Right lobe of liver (tissue), 6 donors: Measurements from ENCODE around the gene TFF2. TPM values are rescaled to one million over a fixed set of nuclear protein-coding genes. Genes with fewer than 3 reads are reported as not detected.

Experiments used
- ATAC-seq, 4 donors: fragments of 200-7000 bp; cut with Tn5 transposase; one replicate each; pipeline ENCODE4 v1.9.1; 2020; ENCODE audit warnings: mild to moderate bottlenecking in 4 of 4, moderate library complexity in 4 of 4
- DNase-seq, 3 donors: peaks; one replicate each; pipeline ENCODE4 v3.0.0-alpha.2; 2020
- H3K27ac ChIP-seq, 3 donors: fragments of 200-600 bp; one replicate each; pipeline ENCODE4 v1.8.0; 2022
- H3K27me3 ChIP-seq, 2 donors: fragments of 200-600 bp; one replicate each; pipeline ENCODE4 v1.8.0; 2022
- H3K36me3 ChIP-seq, 4 donors: fragments of 200-600 bp; sonication (generic) in 1 of 4; one replicate each; pipeline versions ENCODE4 v1.5.1 to v1.8.0; 2017 to 2022; ENCODE audit warnings: control low read depth in 1 of 4
- H3K4me1 ChIP-seq, 4 donors: fragments of 200-600 bp; sonication (generic) in 1 of 4; one replicate each; pipeline versions ENCODE4 v1.5.1 to v1.8.0; 2017 to 2022; ENCODE audit warnings: control low read depth in 1 of 4
- H3K4me3 ChIP-seq, 3 donors: fragments of 200-600 bp; one replicate each; pipeline ENCODE4 v1.8.0; 2022
- H3K9me3 ChIP-seq, 4 donors: fragments of 200-600 bp; sonication (generic) in 1 of 4; one replicate each; pipeline versions ENCODE4 v1.5.1 to v1.8.0; 2017 to 2022; ENCODE audit warnings: control low read depth in 1 of 4
- CTCF ChIP-seq, 4 donors: fragments of 200-600 bp in 3 of 4; fragments of 450-650 bp in 1 of 4; IDR thresholded peaks; one replicate each; pipeline versions ENCODE4 v1.5.1 to v1.8.0; 2016 to 2022; ENCODE audit warnings: antibody characterized with exemption in 4 of 4, mild to moderate bottlenecking in 2 of 4
- POLR2A ChIP-seq: fragments of 450-650 bp; IDR thresholded peaks from one replicate; pipeline ENCODE4 v1.6.1; 2017; ENCODE audit warnings: antibody characterized with exemption, mild to moderate bottlenecking
- WGBS: methylation state at CpG from one replicate; pipeline ENCODE4 v1.1.6; 2018; ENCODE audit warnings: low coverage, low lambda C conversion rate; ENCODE audit not compliant: insufficient coverage; ENCODE audit errors: missing lambda C conversion rate; 5-methylcytosine and 5-hydroxymethylcytosine counted together
- intact Hi-C, 2 donors: fragments of 100-400 bp; cut with DNase I; formaldehyde crosslinking; loops; one replicate each; pipeline versions ENCODE4 v1.11.2 to v1.14.1; 2022
- total RNA-seq, 6 experiments: library from RNA; depleted of rRNA in 2 of 6; stranded (reverse); fragments of >200 nt in 2 of 6; fragmentation: NEBNext Ultra II Directional in 3 of 6; extraction: Animal tissue kit (Norgen Biotek cat#: 25700) in 3 of 6; gene quantifications; one replicate each; pipeline versions ENCODE4 v1.1.0 to v1.2.4, GENCODE V29; 2016 to 2023
- donor health status: DM: no; HTN: yes; CAD: no.
- donor health status: DM: no; HTN: no; CAD: no.
- donor health status: DM: no; HTN: no; CAD: no.
- donor health status: DM: no; HTN: yes; CAD: no.
- donor health status: DM: no; HTN: yes; CAD: no.

The TFF2 gene
- total RNA-seq, 6 experiments from 2014 or later = 0.29 to 0.61 (median 0.49) TPM; not detected in 2

GRCh38 chr21:42348762-42349161 lies 2.0 kb downstream of the TFF2 start:
- TF ChIP-seq CTCF (IDR thresholded peaks at IDR 0.05) (no peak), POLR2A (no peak)
- Histone ChIP-seq H3K4me3 (no peak overlapping the region), H3K4me1 (no peaks in the 10 kb centered on the region), H3K27me3 (no peaks in the 10 kb centered on the region), H3K9me3 (no peaks in the 10 kb centered on the region), H3K27ac (no peak overlapping the region), H3K36me3 (no peaks in the 10 kb centered on the region)
- no CpG with 5 or more reads among the region's 2 CpGs for WGBS
- DNase-seq = peak in 1 of 3 donors; percentile 5
- intact Hi-C loops = no loop called here
- no peak for ATAC-seq

DNA sequence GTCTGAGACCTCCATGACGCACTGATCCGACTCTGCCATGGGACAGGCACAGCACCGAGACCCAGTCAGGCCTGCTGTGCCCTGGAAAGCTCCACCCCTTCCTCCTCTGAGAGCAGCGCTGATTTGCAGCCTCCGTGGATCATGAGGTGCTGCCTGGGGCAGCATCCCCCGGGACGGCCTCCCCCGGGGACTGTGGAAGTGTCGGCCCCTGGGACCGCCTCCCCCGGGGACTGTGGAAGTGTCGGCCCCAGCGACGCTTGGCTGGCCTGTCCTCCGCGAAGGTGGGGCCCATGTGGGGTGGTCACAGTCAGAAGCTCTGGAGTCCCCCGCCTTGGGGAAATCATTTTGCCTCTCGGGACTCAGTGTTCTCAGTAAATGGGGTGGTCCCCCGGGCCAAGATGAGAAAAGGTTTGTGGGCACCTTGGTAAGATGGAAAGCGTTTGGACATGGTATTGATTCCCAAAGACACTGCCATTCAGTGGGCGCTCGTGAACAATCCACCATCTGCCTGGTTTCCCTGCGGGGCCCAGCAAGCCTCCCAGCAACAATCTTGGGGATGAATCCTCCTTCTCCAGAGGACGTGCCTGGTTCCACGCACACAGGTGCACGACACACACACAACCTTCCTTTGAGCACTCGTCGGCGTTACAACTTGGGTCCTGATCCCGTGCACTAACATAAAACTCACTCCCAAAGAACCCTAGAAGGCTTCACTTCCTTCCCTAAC lies 3.0 kb downstream of the TFF2 start:
- ATAC-seq (no peak), DNase-seq (peak in 1 of 3 donors; percentile 24)
- H3K4me3 ChIP-seq = no peak overlapping the region
- intact Hi-C loops = no loop called here
- H3K27ac ChIP-seq = no peak overlapping the region
- no peaks in the 10 kb centered on the region for H3K27me3 ChIP-seq
- H3K9me3 ChIP-seq = no peaks in the 10 kb centered on the region
- H3K36me3 ChIP-seq = no peaks in the 10 kb centered on the region
- no peak for TF ChIP-seq CTCF (IDR thresholded peaks at IDR 0.05)
- no peak for TF ChIP-seq POLR2A
- WGBS = 100% methylated on average over 1 of the region's 30 CpGs
- no peaks in the 10 kb centered on the region for H3K4me1 ChIP-seq

DNA sequence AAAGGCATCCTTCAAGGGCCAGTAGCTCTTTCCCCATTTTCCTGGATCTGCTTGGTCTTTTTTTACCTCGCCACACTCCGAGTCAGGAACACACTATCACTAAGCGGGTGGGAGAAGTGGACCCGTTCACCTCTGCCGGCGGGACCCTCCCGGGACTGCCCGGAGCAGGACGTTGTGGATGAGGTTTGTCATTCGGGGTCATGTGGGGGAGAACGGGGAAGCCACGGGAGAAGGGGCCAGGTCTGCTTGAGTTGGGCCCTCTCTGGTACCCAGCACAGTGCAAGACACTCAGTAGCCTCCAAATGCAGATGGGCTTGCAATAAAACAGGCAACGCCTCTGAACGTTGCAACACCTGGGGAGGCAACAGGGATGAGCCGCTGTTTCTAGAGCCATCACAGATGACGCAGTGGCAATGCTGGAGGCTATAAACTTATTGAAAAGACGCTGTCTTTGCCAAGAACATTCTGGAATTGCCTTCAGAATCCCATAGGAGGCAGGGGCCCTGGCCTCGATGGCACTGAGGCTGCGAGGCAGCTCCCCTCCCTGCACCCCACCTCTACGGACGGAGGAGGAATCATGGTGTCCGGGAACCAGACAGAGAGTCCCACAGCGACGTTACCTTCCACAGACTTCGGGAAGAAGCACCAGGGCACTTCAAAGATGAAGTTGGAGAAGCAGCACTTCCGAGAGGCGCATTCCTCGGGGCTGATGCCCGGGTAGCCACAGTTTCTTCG lies 3.8 kb downstream of the TFF2 start:
- WGBS = 63% methylated on average over 4 of the region's 30 CpGs
- no peaks in the 10 kb centered on the region for H3K4me1 ChIP-seq
- intact Hi-C loops = no loop called here
- H3K9me3 ChIP-seq = no peaks in the 10 kb centered on the region
- no peak for TF ChIP-seq CTCF (IDR thresholded peaks at IDR 0.05)
- no peak for TF ChIP-seq POLR2A
- H3K4me3 ChIP-seq = no peak overlapping the region
- no peaks in the 10 kb centered on the region for H3K36me3 ChIP-seq
- H3K27ac ChIP-seq = no peak overlapping the region
- peak in 1 of 3 donors; percentile 24 for DNase-seq
- ATAC-seq = no peak
- H3K27me3 ChIP-seq = no peaks in the 10 kb centered on the region

DNA sequence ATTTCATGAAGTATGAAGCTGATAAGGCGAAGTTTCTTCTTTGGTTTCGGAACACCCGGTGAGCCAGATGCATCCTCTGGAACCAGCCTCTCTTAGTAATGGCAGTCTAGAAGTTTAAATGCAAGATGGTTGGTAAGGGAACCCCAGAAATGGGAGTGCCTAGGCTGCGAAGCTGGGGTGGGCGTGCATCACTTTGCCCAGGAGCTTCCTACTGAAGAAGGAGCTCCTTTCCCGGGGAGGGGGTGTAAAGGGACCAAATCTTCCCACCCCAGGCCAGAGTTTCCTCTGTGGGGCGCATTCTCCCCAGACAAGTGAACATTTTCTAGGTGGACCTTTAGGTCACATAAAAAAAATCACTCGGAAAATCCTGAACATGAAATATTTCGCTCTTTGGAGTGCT lies 4.4 kb downstream of the TFF2 start:
- Histone ChIP-seq H3K27ac (no peak overlapping the region), H3K9me3 (no peaks in the 10 kb centered on the region), H3K4me1 (no peaks in the 10 kb centered on the region), H3K36me3 (no peaks in the 10 kb centered on the region), H3K27me3 (no peaks in the 10 kb centered on the region), H3K4me3 (no peak overlapping the region)
- ATAC-seq (no peak), DNase-seq (peak in 1 of 3 donors; percentile 21)
- intact Hi-C loops = no loop called here
- no peak for TF ChIP-seq POLR2A
- TF ChIP-seq CTCF (IDR thresholded peaks at IDR 0.05) = no peak
- WGBS = 71% methylated on average over 7 of the region's 9 CpGs
